Osteoblast (primary cell): Measurements from ENCODE around the gene CHRNB4. TPM values are rescaled to one million over a fixed set of nuclear protein-coding genes. Genes with fewer than 3 reads are reported as not detected.
"Not testable (repeated sequence)": the region's sequence is repeated elsewhere in the genome, so short reads cannot be mapped to it uniquely, and the experiment has no call there.

ENCODE experiments used
- DNase-seq: peaks from one replicate; pipeline ENCODE4 v3.0.0; 2011; ENCODE audit warnings: low spot score, mixed read lengths; ENCODE audit not compliant: insufficient read length; ENCODE audit errors: missing footprints
- H2AFZ ChIP-seq: 2 replicates; pipeline ENCODE4 v1.6.0; 2011; ENCODE audit warnings: mild to moderate bottlenecking, low read length
- H3K27ac ChIP-seq: 2 replicates; pipeline ENCODE4 v1.5.1; 2011; ENCODE audit warnings: mild to moderate bottlenecking, low read depth, low read length, moderate library complexity
- H3K27me3 ChIP-seq: 2 replicates; pipeline ENCODE4 v1.6.0; 2012; ENCODE audit warnings: mild to moderate bottlenecking, control low read depth, inconsistent platforms, low read length, moderate library complexity; ENCODE audit not compliant: insufficient read depth
- H3K36me3 ChIP-seq: 2 replicates; pipeline ENCODE4 v1.5.1; 2011; ENCODE audit warnings: mild to moderate bottlenecking, low read length, control low read depth, moderate library complexity; ENCODE audit not compliant: insufficient read depth
- H3K4me1 ChIP-seq: 2 replicates; pipeline ENCODE4 v1.5.1; 2011; ENCODE audit warnings: mild to moderate bottlenecking, low read length, control low read depth, moderate library complexity; ENCODE audit not compliant: insufficient read depth
- H3K4me2 ChIP-seq: 2 replicates; pipeline ENCODE4 v1.6.0; 2011; ENCODE audit warnings: mild to moderate bottlenecking, low read length; ENCODE audit not compliant: insufficient read depth
- H3K4me3 ChIP-seq: fragments of 200-600 bp; sonication (generic); 3 replicates; pipeline ENCODE4 v1.5.1; 2012; ENCODE audit warnings: mild to moderate bottlenecking, low read length, inconsistent platforms; ENCODE audit not compliant: insufficient read depth
- H3K79me2 ChIP-seq: 2 replicates; pipeline ENCODE4 v1.6.0; 2012; ENCODE audit warnings: mild to moderate bottlenecking, low read length, control low read depth, inconsistent platforms; ENCODE audit not compliant: insufficient read depth
- H3K9me3 ChIP-seq: 2 replicates; pipeline ENCODE4 v1.5.1; 2011; ENCODE audit warnings: low read depth, low read length, control low read depth
- H4K20me1 ChIP-seq: 2 replicates; pipeline ENCODE4 v1.6.0; 2012; ENCODE audit warnings: mild to moderate bottlenecking, low read length, control low read depth; ENCODE audit not compliant: insufficient read depth
- CTCF ChIP-seq: IDR thresholded peaks from 2 replicates; pipeline ENCODE4 v1.5.1; 2011; ENCODE audit warnings: mild to moderate bottlenecking, low read depth, low read length, moderate library complexity; ENCODE audit errors: extremely low read depth
- total RNA-seq: library from RNA; depleted of rRNA; stranded (reverse); fragments of >200 nt; gene quantifications from 2 replicates; pipeline ENCODE4 v1.2.3, GENCODE V29; 2012

CHRNB4 gene
- total RNA-seq, 1 donor, result not detected

DNA sequence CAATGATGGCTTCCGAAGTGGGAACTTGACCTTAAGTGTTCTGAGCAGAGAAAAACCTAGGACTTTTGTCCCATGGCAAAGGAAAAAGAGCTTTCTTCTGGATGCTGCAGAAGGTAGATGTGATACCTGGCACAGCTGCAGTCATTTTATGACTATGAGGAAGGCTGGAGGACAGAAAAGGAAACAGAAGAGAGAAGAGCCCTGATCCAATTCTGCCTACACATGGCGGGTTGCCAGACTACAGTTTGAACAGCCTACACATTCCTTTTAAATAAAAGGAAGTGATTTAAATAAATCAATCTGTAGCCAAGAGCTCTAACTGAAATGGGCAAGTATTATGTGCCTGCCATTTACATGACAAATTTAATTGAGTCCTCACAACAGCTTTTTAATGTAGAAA is 43.6 kb upstream of the CHRNB4 start:
- H3K36me3 ChIP-seq, result no peaks in the 10 kb centered on the region
- no peaks in the 10 kb centered on the region for H3K79me2 ChIP-seq
- no peak for DNase-seq
- no peaks in the 10 kb centered on the region for H3K4me1 ChIP-seq
- no peak overlapping the region for H3K27ac ChIP-seq
- no peak for TF ChIP-seq CTCF
- no peaks in the 10 kb centered on the region for H4K20me1 ChIP-seq
- no peaks in the 10 kb centered on the region for H3K9me3 ChIP-seq
- peaks cover 6% of the 10 kb centered on the region for H3K27me3 ChIP-seq
- no peak overlapping the region for H3K4me3 ChIP-seq
- H3K4me2 ChIP-seq, result no peak overlapping the region
- no peak overlapping the region for H2AFZ ChIP-seq

DNA sequence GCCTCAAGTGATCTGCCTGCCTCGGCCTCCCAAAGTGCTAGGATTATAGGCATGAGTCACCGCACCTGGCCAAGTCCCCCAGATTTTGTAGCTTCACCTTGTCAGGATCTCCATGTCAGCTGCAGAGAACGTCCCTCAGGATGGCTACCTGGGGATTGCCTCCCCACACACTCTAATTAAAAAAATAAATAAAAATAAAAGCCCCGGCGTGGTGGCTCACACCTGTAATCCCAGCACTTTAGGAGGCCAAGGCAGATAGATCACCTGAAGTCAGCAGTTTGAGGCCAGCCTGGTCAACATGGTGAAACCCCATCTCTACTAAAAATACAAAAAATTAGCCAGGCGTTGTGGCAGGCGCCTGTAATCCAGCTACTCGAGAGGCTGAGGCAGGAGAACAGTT is 42.6 kb upstream of the CHRNB4 start:
- not testable (repeated sequence) for H3K9me3 ChIP-seq, H3K4me2 ChIP-seq, H4K20me1 ChIP-seq, H2AFZ ChIP-seq, DNase-seq, H3K79me2 ChIP-seq, H3K4me1 ChIP-seq, H3K36me3 ChIP-seq, H3K27ac ChIP-seq, H3K4me3 ChIP-seq, H3K27me3 ChIP-seq

DNA sequence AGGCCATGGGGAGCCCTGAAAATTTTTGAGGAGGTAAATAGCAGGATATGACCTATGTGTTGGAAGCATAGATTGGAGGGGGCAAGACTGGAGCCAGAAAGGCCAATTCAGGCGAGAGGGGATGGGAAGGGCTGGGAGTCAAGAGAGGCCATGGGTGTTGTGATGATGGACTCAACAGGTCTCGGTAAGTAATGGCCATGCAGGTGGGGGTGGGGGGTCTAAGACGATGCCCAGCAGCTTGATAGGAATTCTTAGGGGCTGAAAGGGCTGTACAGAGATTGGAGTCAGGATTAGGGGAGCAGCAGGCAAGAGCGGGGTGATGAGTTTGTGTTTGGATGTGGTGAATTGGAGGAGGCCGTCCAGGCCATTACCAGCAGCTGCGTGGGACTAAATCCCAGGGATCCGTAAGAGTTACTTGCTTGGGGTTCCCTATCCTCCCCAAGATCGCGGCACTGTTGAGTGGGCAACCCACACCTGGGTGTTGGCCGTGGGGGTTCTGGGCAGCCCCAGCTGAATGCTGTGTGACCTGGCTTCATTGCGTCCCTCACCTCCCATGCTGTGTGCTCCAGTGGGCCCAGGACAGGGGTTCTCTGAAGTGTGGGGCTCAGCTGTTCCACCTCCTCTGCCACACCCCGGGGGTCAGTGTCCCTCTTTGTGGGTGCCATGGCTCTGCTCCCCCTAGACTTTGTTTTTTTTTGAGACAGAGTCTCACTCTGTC is 41.8 kb upstream of the CHRNB4 start:
- Histone ChIP-seq H3K27me3 (peaks cover 6% of the 10 kb centered on the region), H3K4me1 (no peaks in the 10 kb centered on the region), H2AFZ (no peak overlapping the region), H4K20me1 (no peaks in the 10 kb centered on the region), H3K4me2 (no peak overlapping the region), H3K9me3 (no peaks in the 10 kb centered on the region), H3K36me3 (no peaks in the 10 kb centered on the region), H3K27ac (no peak overlapping the region), H3K4me3 (no peak overlapping the region), H3K79me2 (no peaks in the 10 kb centered on the region)
- peak; percentile 49 for DNase-seq
- TF ChIP-seq CTCF, result no peak

DNA sequence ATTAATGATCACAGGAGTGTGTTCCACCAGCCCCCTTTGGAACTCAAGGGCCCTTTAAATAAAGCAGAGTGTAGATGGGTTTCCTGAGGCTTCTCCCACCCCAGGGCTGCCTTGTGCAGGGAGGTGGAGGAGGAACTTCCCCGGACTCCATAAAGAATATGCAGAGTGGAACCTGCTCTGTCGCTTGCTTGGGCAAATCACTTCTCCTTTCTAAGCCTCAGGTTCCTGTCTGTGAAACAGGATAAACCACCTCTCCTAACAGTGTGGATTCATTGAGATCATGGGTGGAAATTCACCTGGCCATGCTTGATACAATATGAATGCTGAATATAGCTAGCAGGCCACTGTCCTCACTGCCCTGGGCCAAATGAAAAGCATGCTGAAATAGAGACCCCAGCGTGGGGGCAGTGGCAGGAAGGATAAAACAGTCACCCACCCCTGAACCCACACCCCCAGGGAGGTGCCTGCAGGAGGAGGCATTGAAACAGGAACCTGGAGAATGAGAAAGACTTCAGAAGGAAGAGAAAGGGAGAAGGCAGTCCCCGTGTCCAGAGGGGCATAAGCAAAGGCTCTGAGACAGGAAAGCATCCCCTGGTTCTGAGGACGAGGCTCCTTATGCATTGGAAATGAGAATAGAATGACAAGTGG is 41.1 kb upstream of the CHRNB4 start:
- peak; percentile 29 for DNase-seq
- H3K79me2 ChIP-seq, result no peaks in the 10 kb centered on the region
- H3K4me1 ChIP-seq, result no peaks in the 10 kb centered on the region
- H3K4me3 ChIP-seq, result no peak overlapping the region
- no peak overlapping the region for H3K27ac ChIP-seq
- H3K9me3 ChIP-seq, result no peaks in the 10 kb centered on the region
- H3K36me3 ChIP-seq, result no peaks in the 10 kb centered on the region
- TF ChIP-seq CTCF, result no peak
- no peak overlapping the region for H3K4me2 ChIP-seq
- H4K20me1 ChIP-seq, result no peaks in the 10 kb centered on the region
- peaks cover 6% of the 10 kb centered on the region for H3K27me3 ChIP-seq
- H2AFZ ChIP-seq, result no peak overlapping the region
